Common myeloid progenitor, CD34-positive (primary cell): ENCODE measurements around the gene TTLL13.

Experiments used
- CTCF ChIA-PET: fragments of 350-600 bp; sonication (Branson Sonifier 250); formaldehyde crosslinking; loops from one replicate; lab custom pipeline; 2021; ENCODE audit warnings: antibody characterized with exemption; lab: Charles Lee
- POLR2A ChIA-PET: fragments of 350-600 bp; sonication (Branson Sonifier 250); formaldehyde crosslinking; loops from one replicate; lab custom pipeline; 2021; ENCODE audit warnings: antibody characterized with exemption; lab: Charles Lee
- DNase-seq, 3 donors: peaks; one replicate each; pipeline versions ENCODE4 v3.0.0 to v3.0.0-alpha.2; 2013
- H3K27ac ChIP-seq, 2 experiments: 1 replicate in 1 of 2; 2 replicates in 1 of 2; pipeline ENCODE4 v1.7.0; 2013; ENCODE audit warnings: inconsistent platforms in 2 of 2, low read length in 2 of 2, mild to moderate bottlenecking in 2 of 2, low read depth in 1 of 2, moderate library complexity in 1 of 2; ENCODE audit not compliant: severe bottlenecking in 2 of 2, insufficient read depth in 1 of 2, poor library complexity in 1 of 2
- H3K27me3 ChIP-seq, 5 experiments: replicated peaks in 2 of 5; 1 replicate in 3 of 5; 2 replicates in 2 of 5; pipeline versions ENCODE4 v1.6.1 to v1.7.0; 2013; ENCODE audit warnings: low read length in 4 of 5, mild to moderate bottlenecking in 2 of 5, moderate library complexity in 2 of 5, inconsistent platforms in 1 of 5; ENCODE audit not compliant: insufficient read depth in 5 of 5, control insufficient read depth in 4 of 5
- H3K36me3 ChIP-seq, 4 experiments: 1 replicate in 2 of 4; 2 replicates in 2 of 4; pipeline versions ENCODE4 v1.6.1 to v1.7.0; 2013; ENCODE audit warnings: low read length in 3 of 4, control low read depth in 1 of 4, mild to moderate bottlenecking in 1 of 4; ENCODE audit not compliant: control insufficient read depth in 4 of 4, insufficient read depth in 4 of 4
- H3K4me1 ChIP-seq, 4 experiments: 1 replicate in 3 of 4; 2 replicates in 1 of 4; pipeline versions ENCODE4 v1.6.1 to v1.7.1; 2013; ENCODE audit warnings: low read length in 3 of 4, mild to moderate bottlenecking in 3 of 4, control low read depth in 1 of 4, inconsistent platforms in 1 of 4, moderate library complexity in 1 of 4; ENCODE audit not compliant: control insufficient read depth in 4 of 4, insufficient read depth in 4 of 4; ENCODE audit errors: control extremely low read depth in 1 of 4
- H3K4me3 ChIP-seq, 7 experiments: 1 replicate in 4 of 7; 2 replicates in 3 of 7; pipeline versions ENCODE4 v1.5.1 to v1.7.0; 2013; ENCODE audit warnings: mild to moderate bottlenecking in 7 of 7, low read length in 6 of 7, moderate library complexity in 6 of 7, inconsistent platforms in 2 of 7, low read depth in 2 of 7, control low read depth in 1 of 7; ENCODE audit not compliant: insufficient read depth in 4 of 7, control insufficient read depth in 1 of 7; ENCODE audit errors: extremely low read depth in 1 of 7
- H3K9me3 ChIP-seq, 5 experiments: 1 replicate in 4 of 5; 2 replicates in 1 of 5; pipeline versions ENCODE4 v1.6.1 to v1.7.1; 2013; ENCODE audit warnings: low read length in 4 of 5, mild to moderate bottlenecking in 2 of 5, inconsistent platforms in 1 of 5, low read depth in 1 of 5, moderate library complexity in 1 of 5; ENCODE audit not compliant: control insufficient read depth in 4 of 5, insufficient read depth in 2 of 5; ENCODE audit errors: control extremely low read depth in 1 of 5
- WGBS: methylation state at CpG from one replicate; pipeline ENCODE4 v1.1.5; 2013; ENCODE audit not compliant: insufficient coverage; 5-methylcytosine and 5-hydroxymethylcytosine counted together

Gene TTLL13

DNA sequence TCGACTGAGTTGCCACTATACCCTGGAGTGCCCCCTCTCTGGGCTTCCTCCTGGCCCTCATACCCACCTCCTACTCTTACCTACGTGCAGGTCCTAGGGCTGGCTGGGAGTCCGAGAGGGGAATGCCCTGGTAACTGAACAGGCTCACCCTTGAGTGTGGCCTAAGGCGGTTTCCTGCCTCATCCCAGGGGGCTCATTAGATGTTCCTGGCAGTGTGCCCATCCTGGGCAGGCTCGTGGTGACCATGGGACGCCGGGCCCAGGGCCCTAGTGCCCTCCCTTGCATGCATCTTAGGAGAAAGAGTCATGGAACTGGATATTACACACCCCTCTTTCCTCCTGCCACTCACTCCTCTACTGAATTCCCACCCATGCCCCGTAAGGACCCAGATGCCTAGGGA is 45.4 kb upstream of the TTLL13 start:
- WGBS, result 89% methylated on average over 6 of the region's 8 CpGs
- no peak overlapping the region for H3K4me3 ChIP-seq

DNA sequence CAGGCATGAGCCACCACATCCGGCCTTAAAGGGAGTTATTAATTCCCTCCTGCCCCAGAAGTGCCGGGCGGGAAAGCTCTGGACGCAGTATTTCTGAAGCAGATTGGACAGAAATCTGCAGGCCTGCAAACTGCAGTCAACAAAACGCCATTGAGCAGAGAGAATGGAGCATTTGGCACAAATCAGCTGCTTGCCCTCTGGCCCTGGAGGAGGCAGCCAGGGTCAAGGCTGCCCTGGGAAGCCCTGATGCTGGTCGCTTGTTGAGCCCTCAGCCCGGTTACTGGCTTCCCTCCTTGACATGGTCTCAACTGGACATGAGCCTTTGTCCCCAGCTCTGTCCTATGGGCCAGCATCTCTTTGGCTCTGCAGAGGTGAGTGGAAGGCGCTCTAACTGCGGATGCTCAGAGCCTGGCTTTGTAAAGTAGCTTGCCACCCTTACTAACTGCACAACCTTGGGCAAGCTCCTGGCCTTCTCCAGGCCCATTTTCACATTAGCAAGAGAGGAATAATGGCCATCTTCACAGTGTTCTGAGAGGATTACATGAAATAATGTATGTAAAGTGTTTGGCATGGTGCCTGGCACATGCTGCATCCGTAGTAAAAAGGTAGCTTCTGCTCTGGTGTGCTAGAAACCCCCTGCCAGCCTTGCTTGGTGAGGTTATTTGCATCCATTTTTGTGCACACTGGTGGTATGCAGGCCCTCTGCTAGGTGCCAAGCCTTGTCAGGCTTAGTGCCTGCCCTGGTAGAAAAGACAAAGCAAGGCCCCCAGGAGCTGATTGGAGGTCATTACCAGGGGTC is 44.1 kb upstream of the TTLL13 start:
- POLR2A ChIA-PET, result no interaction called here
- 88% methylated on average over 10 of the region's 10 CpGs for WGBS
- H3K4me3 ChIP-seq, result no peak overlapping the region

More for the DNA sequence above, 45.4 kb upstream of the TTLL13 start:
- DNase-seq, result no peak
- H3K27me3 ChIP-seq, result peaks cover 0 to 7% (median 0%) of the 10 kb centered on the region in 5 experiments
- H3K36me3 ChIP-seq, result no peaks in the 10 kb centered on the region
- H3K9me3 ChIP-seq, result no peaks in the 10 kb centered on the region
- no peak overlapping the region for H3K27ac ChIP-seq
- ChIA-PET CTCF (interaction anchor here (1.0 to 2.5 kb wide), 5 partner anchors 9 to 17 kb away, joined by 3 to 14 read pairs (median 3); no protein-coding TSS in a partner anchor), POLR2A (interaction anchor here (0.5 kb wide), 1 partner anchor 1627 kb away, joined by 3 read pairs; no protein-coding TSS in a partner anchor)
- peaks cover 4 to 21% (median 17%) of the 10 kb centered on the region in 4 experiments for H3K4me1 ChIP-seq

DNA sequence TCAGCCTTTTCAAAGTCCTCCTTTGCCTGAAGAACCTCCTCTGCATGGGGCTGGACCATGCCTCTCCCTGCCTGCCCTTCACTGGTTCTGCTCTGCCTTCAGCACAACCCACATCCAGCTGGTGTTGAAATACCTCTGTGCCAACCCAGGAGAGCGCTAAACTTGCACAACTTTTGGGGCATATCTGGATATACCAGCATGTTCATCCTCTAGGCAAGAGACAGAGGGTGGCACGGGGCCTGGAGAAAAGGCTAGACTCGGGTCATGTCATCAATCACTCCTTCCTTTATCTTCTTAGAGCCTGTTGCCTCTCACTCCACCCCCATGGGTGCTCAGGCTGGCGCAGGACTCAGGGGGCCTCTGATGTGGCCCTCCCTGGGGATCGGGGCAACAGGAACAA is 43.5 kb upstream of the TTLL13 start:
- H3K9me3 ChIP-seq, result no peaks in the 10 kb centered on the region
- H3K4me1 ChIP-seq, result peaks cover 0 to 22% (median 12%) of the 10 kb centered on the region in 4 experiments
- whole genome bisulfite sequencing, result 88% methylated on average over 5 of the region's 5 CpGs
- CTCF ChIA-PET, result interaction anchor here (1.3 to 2.5 kb wide), 6 partner anchors 8 to 54 kb away, joined by 3 to 14 read pairs (median 6); no protein-coding TSS in a partner anchor
- POLR2A ChIA-PET, result no interaction called here
- H3K27me3 ChIP-seq, result peaks cover 0 to 7% (median 0%) of the 10 kb centered on the region in 5 experiments
- no peaks in the 10 kb centered on the region for H3K36me3 ChIP-seq
- H3K4me3 ChIP-seq, result no peak overlapping the region
- peak in 2 of 3 donors; percentile 23 to 28 for DNase-seq
- no peak overlapping the region for H3K27ac ChIP-seq

More for the DNA sequence above, 44.1 kb upstream of the TTLL13 start:
- no peaks in the 10 kb centered on the region for H3K9me3 ChIP-seq
- DNase-seq, result no peak
- CTCF ChIA-PET, result interaction anchor here (1.1 to 2.5 kb wide), 6 partner anchors 9 to 53 kb away, joined by 3 to 14 read pairs (median 6); no protein-coding TSS in a partner anchor
- no peak overlapping the region for H3K27ac ChIP-seq
- no peaks in the 10 kb centered on the region for H3K36me3 ChIP-seq
- peaks cover 0 to 7% (median 0%) of the 10 kb centered on the region in 5 experiments for H3K27me3 ChIP-seq
- peaks cover 3 to 23% (median 16%) of the 10 kb centered on the region in 4 experiments for H3K4me1 ChIP-seq

DNA sequence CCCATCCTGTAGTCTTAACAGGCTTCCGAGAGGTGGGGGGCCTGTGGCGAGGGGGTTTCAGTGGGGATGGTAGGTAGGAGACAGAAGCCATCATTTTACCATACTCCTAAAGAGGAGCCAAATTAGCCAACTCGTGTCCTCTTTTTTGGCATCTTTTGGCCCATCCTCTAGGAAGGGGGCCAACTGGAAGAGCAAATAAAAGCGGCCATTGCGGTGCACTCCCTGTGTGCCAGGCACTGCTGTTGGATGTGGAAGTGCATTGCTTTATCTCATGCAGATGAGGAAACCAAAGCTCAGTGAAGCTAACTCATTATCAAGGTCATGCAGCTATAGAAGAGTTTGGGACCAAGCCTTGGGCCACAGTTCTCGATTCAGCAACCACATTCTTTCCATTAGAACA is 42.1 kb upstream of the TTLL13 start:
- H3K4me1 ChIP-seq, result peaks cover 0 to 25% (median 16%) of the 10 kb centered on the region in 4 experiments
- ChIA-PET CTCF (interaction anchor here (1.6 to 2.9 kb wide), 2 partner anchors 14 to 48 kb away, joined by 3 to 13 read pairs; no protein-coding TSS in a partner anchor), POLR2A (no interaction called here)
- no peaks in the 10 kb centered on the region for H3K36me3 ChIP-seq
- WGBS, result 97% methylated on average over 5 of the region's 6 CpGs
- no peak overlapping the region for H3K4me3 ChIP-seq
- no peaks in the 10 kb centered on the region for H3K9me3 ChIP-seq
- H3K27me3 ChIP-seq, result peaks cover 0 to 2% (median 0%) of the 10 kb centered on the region in 5 experiments
- no peak for DNase-seq
- H3K27ac ChIP-seq, result no peak overlapping the region

DNA sequence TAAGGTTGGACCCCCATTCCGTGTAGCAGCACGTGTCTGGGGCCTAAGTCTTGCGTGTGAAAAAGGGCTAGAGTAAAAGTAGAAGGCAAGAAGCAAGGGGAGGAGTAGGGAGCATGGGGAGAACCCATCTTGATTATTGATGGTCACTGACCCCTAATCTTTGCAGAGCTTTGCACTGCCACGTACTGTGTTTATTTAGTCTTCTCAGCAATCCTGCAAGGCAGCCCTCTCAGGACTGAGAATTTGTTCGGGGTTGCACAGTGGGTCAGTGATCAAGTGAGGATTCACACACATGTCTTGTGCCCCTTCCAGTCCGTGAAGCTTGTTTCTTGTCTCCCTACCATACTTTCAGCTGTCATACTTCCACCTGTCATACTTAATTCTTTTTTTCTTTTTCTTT is 41.0 kb upstream of the TTLL13 start:
- no peaks in the 10 kb centered on the region for H3K27me3 ChIP-seq
- 97% methylated on average over 3 of the region's 6 CpGs for WGBS
- H3K4me3 ChIP-seq, result no peak overlapping the region
- H3K36me3 ChIP-seq, result no peaks in the 10 kb centered on the region
- POLR2A ChIA-PET, result interaction anchor here (0.7 kb wide), 2 partner anchors 18 to 45 kb away, joined by 3 read pairs; no protein-coding TSS in a partner anchor
- no peak for DNase-seq
- peaks cover 0 to 30% (median 21%) of the 10 kb centered on the region in 4 experiments for H3K4me1 ChIP-seq
- no peak overlapping the region for H3K27ac ChIP-seq
- CTCF ChIA-PET, result interaction anchor here (0.6 to 2.9 kb wide), 3 partner anchors 9 to 13 kb away, joined by 3 to 13 read pairs (median 5); no protein-coding TSS in a partner anchor
- no peaks in the 10 kb centered on the region for H3K9me3 ChIP-seq

DNA sequence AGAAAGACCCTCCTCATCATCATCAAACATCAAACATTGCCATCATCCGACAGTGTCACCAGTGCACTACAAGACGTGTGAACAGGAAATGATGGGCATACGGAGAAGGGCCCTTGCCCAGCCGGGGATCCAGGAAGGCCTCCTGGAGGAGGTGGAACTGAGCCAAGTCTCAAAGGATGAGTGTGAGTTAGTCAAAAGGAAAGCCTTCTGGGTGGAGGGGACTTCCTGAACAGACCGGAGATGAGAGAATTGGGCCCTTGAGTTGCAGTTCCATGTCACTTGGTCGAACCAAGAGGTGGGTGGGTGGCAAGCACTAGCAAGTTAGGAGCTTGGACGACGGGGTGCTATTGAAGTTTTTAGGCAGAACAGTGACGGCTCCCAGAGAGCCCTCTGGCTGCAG is 39.8 kb upstream of the TTLL13 start:
- CTCF ChIA-PET, result interaction anchor here (1.4 to 2.9 kb wide), 2 partner anchors 9 to 12 kb away, joined by 5 to 13 read pairs; no protein-coding TSS in a partner anchor
- H3K27me3 ChIP-seq, result no peaks in the 10 kb centered on the region
- H3K36me3 ChIP-seq, result no peaks in the 10 kb centered on the region
- H3K9me3 ChIP-seq, result no peaks in the 10 kb centered on the region
- POLR2A ChIA-PET, result no interaction called here
- DNase-seq, result no peak
- 54% methylated on average over 7 of the region's 9 CpGs for WGBS
- no peak overlapping the region for H3K27ac ChIP-seq
- H3K4me3 ChIP-seq, result no peak overlapping the region
- peaks cover 0 to 37% (median 27%) of the 10 kb centered on the region in 4 experiments for H3K4me1 ChIP-seq
